ENCODE measurements around the gene ANXA6. TPM values are rescaled to one million over a fixed set of nuclear protein-coding genes. Genes with fewer than 3 reads are reported as not detected.

Gene ANXA6
- 269 and 290 TPM in 2 replicates for total RNA-seq

DNA sequence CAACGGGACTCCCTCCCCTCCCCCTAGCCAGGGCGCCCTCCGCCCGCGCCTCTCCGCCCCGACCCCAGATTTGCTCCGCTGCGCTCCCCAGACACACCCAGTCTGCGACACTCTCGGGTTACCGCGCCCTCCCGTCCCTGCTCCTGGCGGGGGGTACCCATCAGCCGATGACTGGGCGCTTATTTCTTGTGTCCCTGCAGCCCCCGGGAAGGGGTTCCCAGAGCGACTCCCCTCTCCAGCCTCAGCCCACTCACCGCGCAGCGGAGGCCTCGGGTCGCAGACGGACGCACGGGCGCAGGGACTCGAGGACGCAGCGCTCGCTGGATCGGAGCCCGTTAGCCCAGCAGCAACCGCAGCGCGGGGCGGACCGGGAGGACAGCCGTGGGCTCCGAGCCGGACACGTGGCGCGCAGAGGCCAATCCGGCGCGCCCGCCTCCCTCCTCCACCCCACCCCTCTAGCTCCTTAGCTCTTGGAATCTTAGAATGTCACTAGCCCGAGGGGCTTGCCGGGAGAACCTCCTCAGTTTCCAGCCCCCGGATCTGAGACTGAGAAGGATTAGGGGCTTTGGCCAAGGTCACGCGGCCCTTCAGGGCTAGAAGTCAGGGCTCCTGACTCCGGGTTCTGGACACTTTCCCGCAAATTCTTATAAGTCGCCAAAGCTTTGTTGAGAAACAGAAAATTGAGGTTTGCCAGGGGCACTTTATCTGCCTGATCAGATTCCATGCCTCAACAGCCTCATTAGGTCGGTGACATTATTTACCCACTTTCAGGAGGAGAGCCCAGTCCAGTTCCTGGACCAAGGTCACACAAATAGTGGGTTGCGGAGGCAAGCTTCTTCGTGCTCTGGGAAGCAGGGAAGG lies at the start of gene ANXA6:
Gene ANXA6, minus strand, starts transcription at position 354 of the 861 bp plus-strand sequence. CDS start 9,878 bp downstream, outside the sequence.

DNA sequence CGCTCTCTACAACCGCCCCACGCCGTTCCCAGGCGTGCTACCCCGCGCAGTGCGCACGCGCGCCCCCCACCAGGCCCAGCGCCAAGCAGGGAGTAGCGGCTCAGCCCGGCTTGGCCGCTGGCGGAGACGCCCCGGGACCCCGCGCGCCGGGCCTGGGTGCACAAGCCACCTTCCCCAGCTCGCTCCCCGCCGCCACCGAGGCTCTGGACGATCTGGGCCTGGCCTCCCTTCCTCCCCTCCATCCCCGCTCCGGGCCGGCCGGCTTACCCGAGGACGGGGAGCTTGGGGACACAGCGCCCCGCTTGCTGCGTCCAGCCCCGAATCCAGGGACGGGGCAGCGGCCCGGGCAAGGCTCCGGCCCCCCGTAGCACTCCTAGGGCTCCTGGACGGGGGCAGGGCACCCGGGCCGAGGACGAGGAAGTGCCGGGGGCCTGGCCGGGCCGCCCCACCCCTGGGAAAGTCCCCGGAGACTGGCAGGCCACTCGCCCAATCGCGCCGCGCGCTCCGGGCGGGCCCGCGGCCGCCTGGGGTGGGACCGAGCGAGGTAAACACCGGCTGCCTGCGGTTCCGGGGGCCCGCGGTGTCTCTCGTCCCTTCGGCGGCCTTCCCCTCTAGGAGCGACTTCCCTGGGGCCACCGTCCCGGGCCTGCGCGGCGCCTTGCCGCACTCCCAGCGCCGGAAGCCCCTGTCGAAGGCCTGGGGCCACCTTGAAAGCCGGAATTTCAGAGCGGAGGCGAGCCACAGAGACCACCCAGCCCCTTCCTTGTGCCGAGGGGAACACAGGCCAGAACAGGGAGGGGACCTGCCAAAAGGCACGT lies 76.8 kb downstream of the ANXA6 start, which contains the start of gene TNIP1:
Gene TNIP1, minus strand, starts transcription at position 422 of the 818 bp plus-strand sequence. CDS start 15,939 bp downstream, outside the sequence.

Other genes with a start within 250 kb of the ANXA6 start
- gene GPX3, start 137.2 kb downstream of the ANXA6 start, total RNA-seq = 65.6 and 97.7 TPM in 2 replicates
- 65.8 and 69.5 TPM in 2 replicates for gene TNIP1, start 76.7 kb downstream of the ANXA6 start, total RNA-seq
- 3.9 and 6.1 TPM in 2 replicates for gene CCDC69, start 66.3 kb upstream of the ANXA6 start, total RNA-seq
- gene GM2A, start 95.4 kb upstream of the ANXA6 start, total RNA-seq = 39.3 and 44.0 TPM in 2 replicates
- not detected in 2 replicates for gene SLC36A3, start 146.0 kb upstream of the ANXA6 start, total RNA-seq
- not detected in 2 replicates for gene SLC36A2, start 189.8 kb upstream of the ANXA6 start, total RNA-seq

Measured in articular chondrocyte of knee joint (primary cell).